Keratinocyte (primary cell): ENCODE data around the gene TRIP11. TPM values are rescaled to one million over a fixed set of nuclear protein-coding genes. Genes with fewer than 3 reads are reported as not detected.

Experiments
- DNase-seq: peaks from one replicate; pipeline ENCODE4 v3.0.0-alpha.2; 2011; ENCODE audit warnings: low read depth, missing footprints, low spot score
- FAIRE-seq: peaks from 2 replicates; lab custom pipeline; 2011; peaks lifted over from hg19 to GRCh38; lab: Jason Lieb, UNC
- H2AFZ ChIP-seq: 2 replicates; pipeline ENCODE4 v1.6.0; 2012; ENCODE audit warnings: low read length, control low read depth, inconsistent platforms; ENCODE audit not compliant: control insufficient read depth
- H3K27ac ChIP-seq: 2 replicates; pipeline ENCODE4 v1.5.1; 2011; ENCODE audit warnings: low read length; ENCODE audit not compliant: control insufficient read depth, insufficient read depth
- H3K27me3 ChIP-seq: 3 replicates; pipeline ENCODE4 v1.6.0; 2011; ENCODE audit warnings: low read length; ENCODE audit not compliant: control insufficient read depth, insufficient read depth; ENCODE audit errors: extremely low read depth
- H3K36me3 ChIP-seq, 2 experiments: 2 replicates in 1 of 2; 3 replicates in 1 of 2; pipeline ENCODE4 v1.5.1; 2011; ENCODE audit warnings: low read length in 2 of 2, mild to moderate bottlenecking in 1 of 2; ENCODE audit not compliant: control insufficient read depth in 2 of 2, insufficient read depth in 2 of 2; ENCODE audit errors: extremely low read depth in 1 of 2
- H3K4me1 ChIP-seq: 3 replicates; pipeline ENCODE4 v1.5.1; 2011; ENCODE audit warnings: low read length; ENCODE audit not compliant: control insufficient read depth, insufficient read depth; ENCODE audit errors: extremely low read depth
- H3K4me2 ChIP-seq: 3 replicates; pipeline ENCODE4 v1.6.0; 2011; ENCODE audit warnings: low read depth, low read length; ENCODE audit not compliant: control insufficient read depth, insufficient read depth; ENCODE audit errors: extremely low read depth
- H3K4me3 ChIP-seq, 3 experiments: fragments of 200-600 bp in 1 of 3; sonication (generic) in 1 of 3; 2 replicates in 2 of 3; 3 replicates in 1 of 3; pipeline ENCODE4 v1.5.1; 2011 to 2016; ENCODE audit warnings: low read length in 3 of 3, mild to moderate bottlenecking in 3 of 3, control low read depth in 2 of 3, inconsistent platforms in 1 of 3, low read depth in 1 of 3, mixed read lengths in 1 of 3, mixed run types in 1 of 3, moderate library complexity in 1 of 3; ENCODE audit not compliant: control insufficient read depth in 2 of 3, insufficient read depth in 2 of 3; ENCODE audit errors: extremely low read depth in 1 of 3
- H3K79me2 ChIP-seq: 2 replicates; pipeline ENCODE4 v1.6.0; 2012; ENCODE audit warnings: low read length; ENCODE audit not compliant: control insufficient read depth, insufficient read depth
- H3K9ac ChIP-seq: 3 replicates; pipeline ENCODE4 v1.6.0; 2011; ENCODE audit warnings: low read length; ENCODE audit not compliant: control insufficient read depth, insufficient read depth; ENCODE audit errors: extremely low read depth
- H3K9me1 ChIP-seq: 3 replicates; pipeline ENCODE4 v1.6.0; 2011; ENCODE audit warnings: low read length; ENCODE audit not compliant: control insufficient read depth, insufficient read depth; ENCODE audit errors: extremely low read depth
- H3K9me3 ChIP-seq: 2 replicates; pipeline ENCODE4 v1.5.1; 2012; ENCODE audit warnings: low read depth, low read length; ENCODE audit not compliant: control insufficient read depth
- H4K20me1 ChIP-seq: 3 replicates; pipeline ENCODE4 v1.6.0; 2011; ENCODE audit warnings: low read length; ENCODE audit not compliant: control insufficient read depth, insufficient read depth; ENCODE audit errors: extremely low read depth
- CTCF ChIP-seq, 3 experiments: IDR thresholded peaks in 1 of 3; conservative IDR thresholded peaks in 1 of 3; optimal IDR thresholded peaks in 1 of 3; 2 replicates in 2 of 3; 3 replicates in 1 of 3; pipeline versions ENCODE3 to v1.5.1; 2011; ENCODE audit warnings: low read length in 3 of 3, mild to moderate bottlenecking in 3 of 3, moderate library complexity in 2 of 3, control low read depth in 1 of 3, inconsistent platforms in 1 of 3; ENCODE audit not compliant: insufficient read depth in 2 of 3; ENCODE audit errors: extremely low read depth in 1 of 3
- EZH2 ChIP-seq: IDR thresholded peaks from one replicate; pipeline ENCODE4 v1.6.1; 2012; ENCODE audit warnings: inconsistent platforms, mild to moderate bottlenecking, low read length, moderate library complexity
- dilution Hi-C: fragments of 300-500 bp; cut with MboI; formaldehyde crosslinking; loops from one replicate; pipeline ENCODE4 v1.7.0; 2020; ENCODE audit warnings: low sequenced_read_pairs; ENCODE audit not compliant: extremely low pct_ligation_motif_present
- polyA plus RNA-seq, 5 experiments: library from polyadenylated mRNA; depleted of rRNA in 3 of 5; stranded (reverse) in 3 of 5; stranded (forward) in 1 of 5; unstranded in 1 of 5; fragments of >200 nt; gene quantifications; 1 replicate in 1 of 5; 2 replicates in 3 of 5; 3 replicates in 1 of 5; pipeline versions ENCODE4 v1.2.1 to v1.2.3, GENCODE V29; 2011 to 2012; ENCODE audit warnings: missing spikeins in 2 of 5, low read depth in 1 of 5, low replicate concordance in 1 of 5

Gene TRIP11
- polyA plus RNA-seq, 1 donor (not counting 4 experiments of a cell fraction or from before 2014, with no cell fraction given) = 25.3 TPM

GRCh38 chr14:92005019-92005418 lies 34.8 kb downstream of the TRIP11 start:
- Histone ChIP-seq H3K9me3 (no peaks in the 10 kb centered on the region), H3K79me2 (no peaks in the 10 kb centered on the region), H4K20me1 (no peaks in the 10 kb centered on the region), H3K27me3 (no peaks in the 10 kb centered on the region), H3K4me1 (peaks cover 8% of the 10 kb centered on the region), H2AFZ (no peak overlapping the region), H3K27ac (no peak overlapping the region), H3K9me1 (no peaks in the 10 kb centered on the region), H3K9ac (no peak overlapping the region), H3K4me2 (no peak overlapping the region), H3K36me3 (peaks cover 0 to 7% of the 10 kb centered on the region in 2 experiments), H3K4me3 (no peak overlapping the region)
- FAIRE-seq (peak; percentile 26), DNase-seq (no peak)
- TF ChIP-seq EZH2 (no peak), CTCF (optimal IDR thresholded peaks at IDR 0.05 in 1 of 3, IDR thresholded peaks at IDR 0.05 in 1 of 3, conservative IDR thresholded peaks at IDR 0.05 in 1 of 3; ENCODE audit: extremely low read depth in 1 of 3, insufficient read depth in 2 of 3, low read length in 3 of 3) (no peak)
- dilution Hi-C loops = no loop called here

- no peak for TF ChIP-seq EZH2
- no peak for TF ChIP-seq CTCF (optimal IDR thresholded peaks at IDR 0.05 in 1 of 3, IDR thresholded peaks at IDR 0.05 in 1 of 3, conservative IDR thresholded peaks at IDR 0.05 in 1 of 3; ENCODE audit: extremely low read depth in 1 of 3, insufficient read depth in 2 of 3, low read length in 3 of 3)
- no peak overlapping the region for H3K4me3 ChIP-seq
- peak; percentile 63 for FAIRE-seq
- dilution Hi-C loops = no loop called here
- H3K79me2 ChIP-seq = no peaks in the 10 kb centered on the region
- H3K27ac ChIP-seq = no peak overlapping the region
- no peaks in the 10 kb centered on the region for H4K20me1 ChIP-seq
- H3K9me3 ChIP-seq = no peaks in the 10 kb centered on the region
- no peak overlapping the region for H3K9ac ChIP-seq
- H3K4me2 ChIP-seq = no peak overlapping the region
- H3K4me1 ChIP-seq = peaks cover 8% of the 10 kb centered on the region
- peaks cover 0 to 7% of the 10 kb centered on the region in 2 experiments for H3K36me3 ChIP-seq
- H2AFZ ChIP-seq = no peak overlapping the region
- H3K27me3 ChIP-seq = no peaks in the 10 kb centered on the region
- no peaks in the 10 kb centered on the region for H3K9me1 ChIP-seq
- DNase-seq = no peak
Measured at GRCh38 chr14:92004062-92004461, 35.8 kb downstream of the TRIP11 start.
